ENCODE measurements around the gene RARG. TPM values are rescaled to one million over a fixed set of nuclear protein-coding genes. Genes with fewer than 3 reads are reported as not detected.

RARG gene
- total RNA-seq, 1 experiment from 2014 or later, result 14.0 TPM

DNA sequence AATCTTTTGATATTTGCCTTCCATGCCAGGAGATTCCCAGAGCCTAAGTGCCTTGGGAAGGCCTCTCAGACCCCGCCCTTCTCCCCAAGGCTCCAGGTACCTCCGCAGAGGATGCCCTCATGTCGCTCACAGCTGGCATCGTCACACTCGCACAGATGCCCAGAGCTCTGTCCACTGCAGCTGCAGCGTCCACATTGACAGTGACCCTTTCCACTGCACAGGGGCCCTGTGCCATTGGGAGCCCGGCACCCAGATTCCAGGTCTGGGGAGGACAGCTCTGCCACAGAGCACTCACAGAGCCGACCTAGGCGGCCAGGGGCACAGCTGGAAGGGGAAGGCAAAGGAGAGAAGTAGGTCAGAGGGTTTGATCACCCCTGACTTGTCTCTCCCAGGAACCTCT is 39.0 kb downstream of the RARG start:
- DNase-seq (ENCODE audit: low spot score), result no peak
- intact Hi-C loops (cut with micrococcal nuclease; ENCODE audit: unreplicated experiment), result no loop called here
- POLR2A ChIA-PET (ENCODE audit: low non-redundant PET), result interaction anchor here (0.6 kb wide), 1 partner anchor 424 kb away, joined by 7 read pairs; no protein-coding TSS in a partner anchor
- Histone ChIP-seq H3K4me3 (ENCODE audit: low read depth, low read length, poor library complexity, severe bottlenecking) (no peak overlapping the region), H3K36me3 (ENCODE audit: insufficient read depth, low read length, poor library complexity, severe bottlenecking) (peaks cover 9% of the 10 kb centered on the region), H3K9me3 (ENCODE audit: low read depth, low read length, poor library complexity, severe bottlenecking) (no peaks in the 10 kb centered on the region), H3K27me3 (replicated peaks; ENCODE audit: insufficient read depth, low read depth, low read length, poor library complexity) (no peaks in the 10 kb centered on the region), H3K27ac (ENCODE audit: low read depth, low read length, poor library complexity, severe bottlenecking) (no peak overlapping the region), H3K4me1 (ENCODE audit: insufficient read depth, low read length, poor library complexity, severe bottlenecking) (no peaks in the 10 kb centered on the region)
- BruUV-seq (replicated peaks), result no TSS peak
- CTCF ChIA-PET, result no interaction called here
- TF ChIP-seq CTCF (conservative IDR thresholded peaks at IDR 0.05; ENCODE audit: low read depth, low read length), result no peak
- no peak for TF ChIP-seq EZH2 (IDR thresholded peaks at IDR 0.05; ENCODE audit: borderline replicate concordance, low read depth, low read length, poor library complexity, severe bottlenecking)

DNA sequence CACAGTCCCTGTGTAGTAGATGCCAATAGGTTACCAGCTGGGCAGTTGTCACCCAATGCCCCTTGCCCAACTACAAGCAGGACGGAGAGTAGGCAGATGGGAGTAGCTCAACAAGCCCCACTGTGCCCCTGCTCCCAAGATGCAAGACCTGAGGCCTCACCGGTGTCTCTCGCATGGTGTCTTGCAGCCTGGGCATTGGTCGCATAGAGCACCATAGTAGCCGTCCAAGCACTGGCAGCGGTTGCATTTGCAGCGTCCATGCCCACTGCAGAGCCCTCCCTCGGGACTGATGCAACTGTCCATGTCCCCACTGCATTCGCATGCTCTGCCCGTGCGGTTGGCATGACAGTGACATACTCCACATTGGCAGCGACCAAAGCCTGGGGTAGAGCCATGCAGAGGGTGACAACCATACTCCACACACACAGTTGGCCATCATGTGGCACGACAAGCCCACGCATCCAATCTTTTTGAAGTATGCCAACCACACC is 39.4 kb downstream of the RARG start:
- H3K27ac ChIP-seq (ENCODE audit: low read depth, low read length, poor library complexity, severe bottlenecking), result no peak overlapping the region
- H3K4me1 ChIP-seq (ENCODE audit: insufficient read depth, low read length, poor library complexity, severe bottlenecking), result no peaks in the 10 kb centered on the region
- TF ChIP-seq CTCF (conservative IDR thresholded peaks at IDR 0.05; ENCODE audit: low read depth, low read length) (no peak), EZH2 (IDR thresholded peaks at IDR 0.05; ENCODE audit: borderline replicate concordance, low read depth, low read length, poor library complexity, severe bottlenecking) (no peak)
- no peak for DNase-seq (ENCODE audit: low spot score)
- no peak overlapping the region for H3K4me3 ChIP-seq (ENCODE audit: low read depth, low read length, poor library complexity, severe bottlenecking)
- no peaks in the 10 kb centered on the region for H3K9me3 ChIP-seq (ENCODE audit: low read depth, low read length, poor library complexity, severe bottlenecking)
- BruUV-seq (replicated peaks), result no TSS peak
- ChIA-PET POLR2A (ENCODE audit: low non-redundant PET) (interaction anchor here (0.6 kb wide), 1 partner anchor 425 kb away, joined by 7 read pairs; no protein-coding TSS in a partner anchor), CTCF (no interaction called here)
- H3K36me3 ChIP-seq (ENCODE audit: insufficient read depth, low read length, poor library complexity, severe bottlenecking), result peaks cover 10% of the 10 kb centered on the region
- H3K27me3 ChIP-seq (replicated peaks; ENCODE audit: insufficient read depth, low read depth, low read length, poor library complexity), result no peaks in the 10 kb centered on the region
- intact Hi-C loops (cut with micrococcal nuclease; ENCODE audit: unreplicated experiment), result no loop called here

- intact Hi-C loops (cut with micrococcal nuclease; ENCODE audit: unreplicated experiment), result no loop called here
- Histone ChIP-seq H3K4me3 (ENCODE audit: low read depth, low read length, poor library complexity, severe bottlenecking) (no peak overlapping the region), H3K27me3 (replicated peaks; ENCODE audit: insufficient read depth, low read depth, low read length, poor library complexity) (no peaks in the 10 kb centered on the region), H3K36me3 (ENCODE audit: insufficient read depth, low read length, poor library complexity, severe bottlenecking) (peaks cover 14% of the 10 kb centered on the region), H3K4me1 (ENCODE audit: insufficient read depth, low read length, poor library complexity, severe bottlenecking) (no peaks in the 10 kb centered on the region), H3K9me3 (ENCODE audit: low read depth, low read length, poor library complexity, severe bottlenecking) (no peaks in the 10 kb centered on the region), H3K27ac (ENCODE audit: low read depth, low read length, poor library complexity, severe bottlenecking) (no peak overlapping the region)
- TF ChIP-seq EZH2 (IDR thresholded peaks at IDR 0.05; ENCODE audit: borderline replicate concordance, low read depth, low read length, poor library complexity, severe bottlenecking) (no peak), CTCF (conservative IDR thresholded peaks at IDR 0.05; ENCODE audit: low read depth, low read length) (no peak)
- BruUV-seq (replicated peaks), result no TSS peak
- POLR2A ChIA-PET (ENCODE audit: low non-redundant PET), result no interaction called here
- CTCF ChIA-PET, result no interaction called here
- DNase-seq (ENCODE audit: low spot score), result no peak
These were observed 40.0 kb downstream of the RARG start for GRCh38 chr12:53191885-53192530.
